SK-N-SH (cell line): ENCODE measurements around the gene GABRG3. TPM values are rescaled to one million over a fixed set of nuclear protein-coding genes. Genes with fewer than 3 reads are reported as not detected.

Experiments used
- CTCF ChIA-PET: fragments of 300-600, 350-600 bp; formaldehyde crosslinking; extraction: SDS; loops from one replicate; lab custom pipeline; 2021; lab: Yijun Ruan, JAX
- POLR2A ChIA-PET: fragments of 350-600 bp; sonication (Branson Sonifier 250); formaldehyde crosslinking; extraction: SDS; loops from one replicate; lab custom pipeline; 2020; ENCODE audit warnings: antibody characterized with exemption, inconsistent platforms; lab: Yijun Ruan, JAX
- DNase-seq: peaks from one replicate; pipeline ENCODE4 v3.0.0; 2012
- H2AFZ ChIP-seq: fragments of 200-600 bp; sonication (generic); 2 replicates; pipeline ENCODE4 v1.8.1; 2016; ENCODE audit warnings: antibody characterized with exemption, mild to moderate bottlenecking, low read depth
- H3F3A ChIP-seq: fragments of 200-600 bp; sonication (generic); replicated peaks from 2 replicates; pipeline ENCODE3; 2016; ENCODE audit warnings: antibody characterized with exemption, mild to moderate bottlenecking; ENCODE audit not compliant: insufficient read depth
- H3K27ac ChIP-seq, 2 experiments: fragments of 200-500 bp in 1 of 2; fragments of 200-600 bp in 1 of 2; sonication (Bioruptor generic) in 1 of 2; sonication (generic), shearing (Covaris generic) in 1 of 2; 2 replicates each; pipeline versions ENCODE4 v1.5.1 to v1.6.1; 2014 to 2016; ENCODE audit warnings: low read depth in 2 of 2, inconsistent platforms in 1 of 2, low read length in 1 of 2, mild to moderate bottlenecking in 1 of 2, mixed read lengths in 1 of 2
- H3K27me3 ChIP-seq: fragments of 200-600 bp; sonication (generic), shearing (Covaris generic); 2 replicates; pipeline ENCODE4 v1.6.1; 2016; ENCODE audit warnings: mixed run types; ENCODE audit not compliant: insufficient read depth
- H3K36me3 ChIP-seq, 2 experiments: fragments of 200-500 bp in 1 of 2; fragments of 200-600 bp in 1 of 2; sonication (Bioruptor generic) in 1 of 2; sonication (generic) in 1 of 2; replicated peaks in 1 of 2; 2 replicates each; pipeline versions ENCODE3 to v1.5.1; 2014 to 2016; ENCODE audit warnings: low read length in 1 of 2, mild to moderate bottlenecking in 1 of 2; ENCODE audit not compliant: insufficient read depth in 2 of 2, control insufficient read depth in 1 of 2
- H3K4me1 ChIP-seq, 2 experiments: fragments of 200-500 bp in 1 of 2; fragments of 200-600 bp in 1 of 2; sonication (Bioruptor generic) in 1 of 2; sonication (generic), shearing (Covaris generic) in 1 of 2; 2 replicates each; pipeline versions ENCODE4 v1.5.1 to v1.6.1; 2014 to 2016; ENCODE audit warnings: low read depth in 1 of 2, low read length in 1 of 2, mixed run types in 1 of 2; ENCODE audit not compliant: insufficient read depth in 2 of 2, control insufficient read depth in 1 of 2
- H3K4me2 ChIP-seq: fragments of 200-600 bp; sonication (generic), shearing (Covaris generic); 2 replicates; pipeline ENCODE4 v1.6.1; 2017; ENCODE audit warnings: mixed run types
- H3K4me3 ChIP-seq, 2 experiments: fragments of 200-500 bp in 1 of 2; fragments of 200-600 bp in 1 of 2; sonication (Bioruptor generic) in 1 of 2; sonication (generic), shearing (Covaris generic) in 1 of 2; 2 replicates each; pipeline versions ENCODE4 v1.5.1 to v1.8.1; 2014 to 2016; ENCODE audit warnings: low read depth in 2 of 2, inconsistent platforms in 1 of 2, low read length in 1 of 2, mild to moderate bottlenecking in 1 of 2, mixed read lengths in 1 of 2, moderate library complexity in 1 of 2
- H3K79me2 ChIP-seq: fragments of 200-600 bp; sonication (generic); 2 replicates; pipeline ENCODE4 v1.8.1; 2017; ENCODE audit warnings: mild to moderate bottlenecking; ENCODE audit not compliant: insufficient read depth
- H3K9ac ChIP-seq: fragments of 200-600 bp; sonication (generic); 2 replicates; pipeline ENCODE4 v1.6.1; 2017; ENCODE audit warnings: mixed run types
- H3K9me2 ChIP-seq: fragments of 200-600 bp; sonication (generic); 2 replicates; pipeline ENCODE4 v1.6.1; 2017; ENCODE audit warnings: mixed run types
- H3K9me3 ChIP-seq: fragments of 200-600 bp; sonication (generic); 2 replicates; pipeline ENCODE4 v1.6.1; 2017; ENCODE audit warnings: mixed run types, mild to moderate bottlenecking, moderate library complexity
- H4K20me1 ChIP-seq: fragments of 200-600 bp; sonication (generic); 2 replicates; pipeline ENCODE4 v1.6.1; 2017; ENCODE audit warnings: mild to moderate bottlenecking, mixed run types; ENCODE audit not compliant: insufficient read depth
- EP300 ChIP-seq, 2 experiments: IDR thresholded peaks; 2 replicates each; pipeline versions ENCODE4 v1.4.0 to v1.6.1; 2012; ENCODE audit warnings: borderline replicate concordance in 1 of 2, low read depth in 1 of 2, low read length in 1 of 2
- FOSL2 ChIP-seq: IDR thresholded peaks from 2 replicates; pipeline ENCODE4 v1.4.0; 2012; ENCODE audit warnings: low read depth, mild to moderate bottlenecking, moderate library complexity, borderline replicate concordance
- FOXM1 ChIP-seq: IDR thresholded peaks from 2 replicates; pipeline ENCODE4 v1.4.0; 2012; ENCODE audit warnings: low read depth, mild to moderate bottlenecking
- GATA2 ChIP-seq: sonication (generic); formaldehyde crosslinking; IDR thresholded peaks from 2 replicates; pipeline ENCODE4 v1.5.0; 2020; ENCODE audit warnings: mild to moderate bottlenecking, missing genetic modification reagents
- POLR2AphosphoS5 ChIP-seq: IDR thresholded peaks from 2 replicates; pipeline ENCODE4 v1.6.1; 2012; ENCODE audit warnings: low read depth, low read length
- SIN3A ChIP-seq: IDR thresholded peaks from 2 replicates; pipeline ENCODE4 v1.6.1; 2012; ENCODE audit warnings: low read depth, mild to moderate bottlenecking, low read length, moderate library complexity, borderline replicate concordance
- TCF12 ChIP-seq: IDR thresholded peaks from 2 replicates; pipeline ENCODE4 v1.4.0; 2012
- TEAD4 ChIP-seq: IDR thresholded peaks from 2 replicates; pipeline ENCODE4 v1.4.0; 2012; ENCODE audit warnings: mild to moderate bottlenecking, borderline replicate concordance; ENCODE audit not compliant: insufficient read depth
- YY1 ChIP-seq: IDR thresholded peaks from 2 replicates; pipeline ENCODE4 v1.4.0; 2012; ENCODE audit warnings: low read depth, mild to moderate bottlenecking
- ZBTB33 ChIP-seq: IDR thresholded peaks from 2 replicates; pipeline ENCODE4 v1.4.0; 2012; ENCODE audit warnings: low read depth, borderline replicate concordance
- WGBS: methylation state at CpG from one replicate; pipeline ENCODE4 v1.1.6; 2017; ENCODE audit warnings: low lambda C conversion rate; 5-methylcytosine and 5-hydroxymethylcytosine counted together
- polyA plus RNA-seq, 3 experiments: library from polyadenylated mRNA; depleted of rRNA; stranded (reverse); fragments of >200 nt; gene quantifications; 2 replicates each; pipeline ENCODE4 v1.2.3, GENCODE V29; 2012
- TF ChIP-seq, protein P1 (sequence below): fragments of 150-350 bp; IDR thresholded peaks from 2 replicates; pipeline ENCODE4 v1.6.1; 2016; ENCODE audit warnings: mild to moderate bottlenecking, low read depth, low read length
- TF ChIP-seq, protein P2 (sequence below): fragments of 200-600 bp; sonication (generic); IDR thresholded peaks from 2 replicates; pipeline ENCODE4 v1.6.1; 2017; ENCODE audit warnings: antibody characterized with exemption, mild to moderate bottlenecking, moderate library complexity
- TF ChIP-seq, protein P3 (sequence below): fragments of 150-350 bp; IDR thresholded peaks from 2 replicates; pipeline ENCODE4 v1.6.1; 2017; ENCODE audit warnings: antibody characterized with exemption, low read length, low read depth, borderline replicate concordance

The GABRG3 gene
- polyA plus RNA-seq, 1 of the 3 experiments (the other 2 are of a cell fraction), result not detected

DNA sequence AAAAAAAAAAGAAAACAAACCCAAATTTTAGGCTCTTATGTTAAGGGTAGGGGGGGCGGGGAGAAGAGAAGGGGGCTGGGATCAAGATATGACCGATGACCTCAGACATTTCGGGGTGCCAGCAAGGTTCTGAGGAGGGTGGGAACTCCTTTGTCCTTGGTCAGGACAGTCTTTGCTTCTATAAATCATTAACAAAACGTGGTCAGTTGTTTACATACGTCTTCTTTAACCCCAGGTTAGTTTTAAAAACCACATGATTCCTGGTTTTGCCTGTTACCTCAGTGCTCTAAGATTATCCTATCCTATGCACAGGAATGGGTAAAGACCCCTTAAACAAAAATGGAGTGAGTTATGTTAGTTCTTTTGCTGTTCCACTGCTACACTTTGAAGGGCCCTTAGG is 285.5 kb downstream of the GABRG3 start:
- Histone ChIP-seq H2AFZ (no peak overlapping the region), H3K9me2 (no peaks in the 10 kb centered on the region), H3F3A (no peaks in the 10 kb centered on the region), H4K20me1 (no peaks in the 10 kb centered on the region), H3K4me2 (no peak overlapping the region), H3K36me3 (no peaks in the 10 kb centered on the region), H3K27me3 (no peaks in the 10 kb centered on the region), H3K4me3 (no peak overlapping the region), H3K9me3 (no peaks in the 10 kb centered on the region), H3K9ac (no peak overlapping the region), H3K79me2 (no peaks in the 10 kb centered on the region), H3K4me1 (no peaks in the 10 kb centered on the region; a peak in 1 of 4 replicates), H3K27ac (no peak overlapping the region)
- TF ChIP-seq, protein P1, sequence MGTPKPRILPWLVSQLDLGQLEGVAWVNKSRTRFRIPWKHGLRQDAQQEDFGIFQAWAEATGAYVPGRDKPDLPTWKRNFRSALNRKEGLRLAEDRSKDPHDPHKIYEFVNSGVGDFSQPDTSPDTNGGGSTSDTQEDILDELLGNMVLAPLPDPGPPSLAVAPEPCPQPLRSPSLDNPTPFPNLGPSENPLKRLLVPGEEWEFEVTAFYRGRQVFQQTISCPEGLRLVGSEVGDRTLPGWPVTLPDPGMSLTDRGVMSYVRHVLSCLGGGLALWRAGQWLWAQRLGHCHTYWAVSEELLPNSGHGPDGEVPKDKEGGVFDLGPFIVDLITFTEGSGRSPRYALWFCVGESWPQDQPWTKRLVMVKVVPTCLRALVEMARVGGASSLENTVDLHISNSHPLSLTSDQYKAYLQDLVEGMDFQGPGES, result no peak
- no peak for TF ChIP-seq FOSL2
- no peak for TF ChIP-seq EP300 (IDR thresholded peaks at IDR 0.05; ENCODE audit: borderline replicate concordance in 1 of 2, low read depth in 1 of 2, low read length in 1 of 2)
- TF ChIP-seq, protein P2, sequence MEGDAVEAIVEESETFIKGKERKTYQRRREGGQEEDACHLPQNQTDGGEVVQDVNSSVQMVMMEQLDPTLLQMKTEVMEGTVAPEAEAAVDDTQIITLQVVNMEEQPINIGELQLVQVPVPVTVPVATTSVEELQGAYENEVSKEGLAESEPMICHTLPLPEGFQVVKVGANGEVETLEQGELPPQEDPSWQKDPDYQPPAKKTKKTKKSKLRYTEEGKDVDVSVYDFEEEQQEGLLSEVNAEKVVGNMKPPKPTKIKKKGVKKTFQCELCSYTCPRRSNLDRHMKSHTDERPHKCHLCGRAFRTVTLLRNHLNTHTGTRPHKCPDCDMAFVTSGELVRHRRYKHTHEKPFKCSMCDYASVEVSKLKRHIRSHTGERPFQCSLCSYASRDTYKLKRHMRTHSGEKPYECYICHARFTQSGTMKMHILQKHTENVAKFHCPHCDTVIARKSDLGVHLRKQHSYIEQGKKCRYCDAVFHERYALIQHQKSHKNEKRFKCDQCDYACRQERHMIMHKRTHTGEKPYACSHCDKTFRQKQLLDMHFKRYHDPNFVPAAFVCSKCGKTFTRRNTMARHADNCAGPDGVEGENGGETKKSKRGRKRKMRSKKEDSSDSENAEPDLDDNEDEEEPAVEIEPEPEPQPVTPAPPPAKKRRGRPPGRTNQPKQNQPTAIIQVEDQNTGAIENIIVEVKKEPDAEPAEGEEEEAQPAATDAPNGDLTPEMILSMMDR, result no peak
- TF ChIP-seq SIN3A, result no peak
- no peak for TF ChIP-seq POLR2AphosphoS5
- no peak for TF ChIP-seq GATA2 (CRISPR knock-in tag)
- TF ChIP-seq TEAD4, result no peak
- no peak for TF ChIP-seq FOXM1
- TF ChIP-seq TCF12, result no peak
- CTCF ChIA-PET, result no interaction called here
- 39% methylated on average over 5 of the region's 5 CpGs for WGBS
- POLR2A ChIA-PET, result no interaction called here
- no peak for DNase-seq

GRCh38 chr15:27258287-27258686 is 287.3 kb downstream of the GABRG3 start:
- CTCF ChIA-PET, result no interaction called here

More at GRCh38 chr15:27258287-27258686, 287.3 kb downstream of the GABRG3 start:
- no peak overlapping the region for H3K27ac ChIP-seq
- POLR2A ChIA-PET, result no interaction called here
- no peaks in the 10 kb centered on the region for H3K9me2 ChIP-seq
- no peak overlapping the region for H3K4me3 ChIP-seq
- no peaks in the 10 kb centered on the region for H3K9me3 ChIP-seq
- no peaks in the 10 kb centered on the region for H3F3A ChIP-seq
- no peaks in the 10 kb centered on the region for H3K79me2 ChIP-seq
- WGBS, result 36% methylated on average over 4 of the region's 4 CpGs
- TF ChIP-seq, protein P3, sequence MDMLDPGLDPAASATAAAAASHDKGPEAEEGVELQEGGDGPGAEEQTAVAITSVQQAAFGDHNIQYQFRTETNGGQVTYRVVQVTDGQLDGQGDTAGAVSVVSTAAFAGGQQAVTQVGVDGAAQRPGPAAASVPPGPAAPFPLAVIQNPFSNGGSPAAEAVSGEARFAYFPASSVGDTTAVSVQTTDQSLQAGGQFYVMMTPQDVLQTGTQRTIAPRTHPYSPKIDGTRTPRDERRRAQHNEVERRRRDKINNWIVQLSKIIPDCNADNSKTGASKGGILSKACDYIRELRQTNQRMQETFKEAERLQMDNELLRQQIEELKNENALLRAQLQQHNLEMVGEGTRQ, result no peak
- TF ChIP-seq YY1 (no peak), ZBTB33 (no peak)
- DNase-seq, result no peak
- no peaks in the 10 kb centered on the region for H4K20me1 ChIP-seq
- H3K27me3 ChIP-seq, result no peaks in the 10 kb centered on the region
- no peaks in the 10 kb centered on the region; a peak in 1 of 4 replicates for H3K4me1 ChIP-seq
- H3K9ac ChIP-seq, result no peak overlapping the region
- H2AFZ ChIP-seq, result no peak overlapping the region
- no peak overlapping the region for H3K4me2 ChIP-seq
- no peaks in the 10 kb centered on the region for H3K36me3 ChIP-seq
